GM18511 (cell line): ENCODE measurements around the gene GBP4.

Source experiments
- ATAC-seq: cut with Tn5 transposase; IDR thresholded peaks from one replicate; pipeline ENCODE4 v1.9.1; 2021; ENCODE audit warnings: mild to moderate bottlenecking, moderate library complexity; ENCODE audit not compliant: unreplicated experiment

The GBP4 gene

DNA sequence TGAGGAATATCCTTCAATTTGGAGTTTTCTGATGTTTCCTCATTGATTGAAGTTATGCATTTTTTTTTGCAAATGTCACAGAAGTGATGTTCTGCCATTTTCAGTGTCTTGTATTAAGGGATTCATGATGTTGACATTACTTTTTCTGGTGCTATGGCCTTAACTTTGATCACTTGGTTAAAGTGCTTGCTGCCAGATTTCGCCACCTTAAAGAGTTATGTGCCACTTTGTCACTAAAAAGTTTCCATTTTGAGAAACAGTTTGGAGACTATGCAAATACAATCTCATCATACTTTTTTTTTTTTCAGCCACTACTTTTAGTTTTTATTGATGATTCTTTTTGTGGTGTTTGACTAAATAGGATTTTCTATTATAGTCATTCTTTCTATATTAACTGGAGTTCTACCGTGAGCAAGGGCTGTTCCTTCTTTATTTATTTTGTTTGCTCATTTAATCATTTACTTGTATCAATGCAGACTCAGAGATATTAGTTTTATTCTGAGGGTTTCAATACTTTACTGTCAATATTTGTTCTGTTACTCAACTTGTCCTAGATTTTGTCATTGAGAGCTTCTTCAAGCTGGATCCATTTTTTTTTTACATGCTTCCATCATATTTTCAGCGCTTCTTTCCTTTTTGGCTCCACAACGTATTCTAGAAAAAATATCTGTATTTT lies 26.1 kb downstream of the GBP4 start:
- no peak for ATAC-seq

DNA sequence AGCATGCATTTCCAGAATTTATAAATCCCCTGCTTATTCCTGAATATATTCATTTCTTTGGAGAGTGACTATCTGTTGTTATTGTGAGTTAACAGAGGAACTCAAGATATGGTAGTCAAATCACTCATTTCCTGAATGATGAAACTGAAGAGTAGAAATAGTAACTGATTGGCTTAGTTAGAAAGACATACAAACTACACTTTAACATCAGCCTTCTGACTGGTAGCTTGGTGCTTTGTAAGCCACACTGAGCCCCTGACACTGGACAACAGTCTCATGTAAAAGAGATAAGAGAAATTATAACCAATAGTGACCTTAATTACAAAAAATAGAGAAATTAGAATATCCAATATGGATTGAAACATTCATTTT lies 27.7 kb downstream of the GBP4 start:
- ATAC-seq, result no peak

DNA sequence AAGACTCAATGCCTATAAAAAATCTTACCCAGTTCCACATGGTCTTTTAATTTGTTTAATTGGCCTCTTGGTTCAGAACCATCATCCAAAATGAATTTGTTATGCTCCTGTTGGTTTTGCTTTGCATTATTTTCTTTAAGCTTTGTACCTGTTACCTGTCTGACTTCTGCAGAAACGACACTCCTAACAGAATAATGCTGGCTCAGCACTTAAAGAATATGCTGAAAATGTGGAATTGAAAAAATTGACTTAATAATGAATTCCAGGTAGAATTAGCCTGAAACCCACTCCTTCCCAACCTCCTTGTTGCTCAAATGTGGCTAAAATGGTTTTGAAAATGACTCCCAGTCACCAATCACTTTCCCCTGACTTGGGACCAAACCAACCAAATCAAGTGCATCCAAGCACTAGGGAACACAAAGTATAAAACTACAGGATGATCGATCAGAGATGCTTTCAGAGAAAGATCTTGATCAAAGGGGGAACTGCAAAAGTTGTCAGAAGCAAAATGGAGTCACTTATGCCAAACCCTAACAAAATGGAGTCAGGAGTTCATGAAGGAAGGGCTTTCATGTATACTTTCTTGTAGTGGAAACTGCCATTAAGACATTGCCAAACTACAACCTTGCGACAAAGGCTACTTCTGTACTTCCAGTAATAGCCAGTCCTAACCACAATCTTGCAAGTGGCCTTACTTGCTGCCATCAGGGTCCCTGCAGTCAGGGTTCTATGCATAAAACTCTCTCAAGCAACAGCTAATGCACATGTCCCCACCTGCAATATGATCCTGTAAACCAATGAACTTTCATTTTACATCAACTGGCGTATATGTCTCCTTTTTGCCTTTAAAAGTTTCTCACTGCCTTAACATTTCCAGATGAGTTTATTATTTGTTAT lies 28.3 kb downstream of the GBP4 start:
- no peak for ATAC-seq

DNA sequence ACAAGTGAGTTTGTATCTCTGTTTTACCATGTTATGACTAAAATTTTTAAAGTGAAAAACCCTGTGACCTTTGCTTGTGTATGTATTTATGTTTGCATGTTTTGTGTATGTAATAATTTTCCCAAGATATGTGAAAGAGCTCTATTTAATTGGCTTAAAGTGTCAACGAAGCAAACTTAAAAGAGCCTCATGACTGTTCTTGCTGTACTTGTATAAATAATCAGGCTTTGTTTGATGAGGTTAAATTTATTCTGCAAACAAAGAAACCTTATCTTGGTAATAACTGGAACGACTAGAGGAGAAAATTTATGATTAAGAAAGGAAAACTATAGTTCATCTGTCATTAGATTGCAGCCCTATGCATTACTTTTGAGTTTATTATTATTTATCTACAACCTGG lies 29.6 kb downstream of the GBP4 start:
- ATAC-seq, result no peak

- no peak for ATAC-seq
Observed at GRCh38 chr1:89167590-89168230, 31.0 kb downstream of the GBP4 start.

DNA sequence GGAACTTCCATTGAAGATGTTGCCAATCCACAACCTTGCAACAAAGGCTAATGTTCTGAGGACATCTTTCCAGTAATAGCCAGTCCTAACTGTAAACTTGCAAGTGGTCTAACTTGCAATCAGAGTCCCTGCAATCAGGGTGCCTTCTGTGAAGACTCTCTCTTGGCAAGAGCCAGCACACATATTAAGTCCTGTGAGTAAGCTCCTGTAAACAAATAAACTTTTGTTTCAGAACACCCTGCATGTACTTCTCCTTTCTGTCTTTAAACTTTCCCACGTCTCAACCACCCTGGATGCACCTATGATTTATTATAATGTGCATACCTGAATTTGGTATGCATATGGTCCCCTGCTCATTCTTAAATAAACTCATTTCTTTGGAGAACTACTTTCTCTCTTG lies 32.0 kb downstream of the GBP4 start:
- ATAC-seq, result no peak

DNA sequence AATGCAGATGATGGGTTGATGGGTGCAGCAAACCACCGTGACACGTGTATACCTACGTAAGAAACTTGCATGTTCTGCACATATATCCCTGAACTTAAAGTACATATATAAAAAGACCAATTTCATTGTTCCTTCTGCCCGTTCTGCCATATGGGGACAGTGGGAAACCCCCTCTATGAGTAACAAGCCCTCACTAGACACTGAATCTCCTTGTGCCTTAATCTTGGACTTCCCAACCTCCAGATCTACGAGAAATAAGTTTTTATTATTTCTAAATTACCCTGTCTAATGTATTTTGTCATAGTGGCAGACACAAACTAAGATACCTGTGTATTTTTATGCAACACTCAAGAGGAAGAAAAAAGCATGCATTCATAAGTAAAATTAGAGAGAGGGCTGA lies 32.9 kb downstream of the GBP4 start:
- no peak for ATAC-seq

- ATAC-seq, result no peak
Observed at GRCh38 chr1:89151047-89151446, 47.7 kb downstream of the GBP4 start.

- no peak for ATAC-seq
Observed at GRCh38 chr1:89149976-89150375, 48.8 kb downstream of the GBP4 start.

GRCh38 chr1:89149229-89149628 lies 49.5 kb downstream of the GBP4 start:
- ATAC-seq, result no peak

- no peak for ATAC-seq
Observed at GRCh38 chr1:89147678-89148658, 50.8 kb downstream of the GBP4 start.

GRCh38 chr1:89146721-89147120 lies 52.0 kb downstream of the GBP4 start:
- ATAC-seq, result no peak

- ATAC-seq, result no peak
Observed at GRCh38 chr1:89143484-89143883, 55.3 kb downstream of the GBP4 start.

- ATAC-seq, result no peak
Observed at GRCh38 chr1:89142160-89142559, 56.6 kb downstream of the GBP4 start.

- ATAC-seq, result no peak
Observed at GRCh38 chr1:89133747-89134146, 65.0 kb downstream of the GBP4 start.
